Heart right ventricle (tissue), 16 donors: ENCODE data around the gene SPTBN1. TPM values are rescaled to one million over a fixed set of nuclear protein-coding genes. Genes with fewer than 3 reads are reported as not detected.

ENCODE experiments used
- ATAC-seq, 8 donors: fragments of 200-7000 bp; cut with Tn5 transposase; one replicate each; pipeline ENCODE4 v1.9.1; 2020; ENCODE audit warnings: mild to moderate bottlenecking in 8 of 8, moderate library complexity in 8 of 8, moderate number of reproducible peaks in 1 of 8
- DNase-seq, 2 donors: peaks; one replicate each; pipeline ENCODE4 v3.0.0-alpha.2; 2020
- H3K27ac ChIP-seq, 10 donors: fragments of 200-600 bp; sonication (generic) in 2 of 10; one replicate each; pipeline versions ENCODE4 v1.5.0 to v1.8.0; 2020 to 2022; ENCODE audit warnings: mild to moderate bottlenecking in 3 of 10
- H3K27me3 ChIP-seq, 7 donors: fragments of 200-600 bp; one replicate each; pipeline ENCODE4 v1.8.0; 2021 to 2022; ENCODE audit warnings: mild to moderate bottlenecking in 2 of 7
- H3K36me3 ChIP-seq, 9 donors: fragments of 200-600 bp; sonication (generic) in 1 of 9; one replicate each; pipeline versions ENCODE4 v1.5.0 to v1.8.0; 2020 to 2022; ENCODE audit warnings: mild to moderate bottlenecking in 2 of 9
- H3K4me1 ChIP-seq, 9 donors: fragments of 200-600 bp; sonication (generic) in 1 of 9; one replicate each; pipeline versions ENCODE4 v1.5.0 to v1.8.0; 2020 to 2022; ENCODE audit warnings: mild to moderate bottlenecking in 4 of 9
- H3K4me3 ChIP-seq, 10 donors: fragments of 200-600 bp; sonication (generic) in 2 of 10; one replicate each; pipeline versions ENCODE4 v1.5.0 to v1.8.0; 2020 to 2022; ENCODE audit warnings: mild to moderate bottlenecking in 7 of 10, moderate library complexity in 2 of 10
- H3K9me3 ChIP-seq, 11 donors: fragments of 200-600 bp in 10 of 11; sonication (generic) in 2 of 11; one replicate each; pipeline versions ENCODE4 v1.5.0 to v1.8.0; 2013 to 2022; ENCODE audit warnings: mild to moderate bottlenecking in 2 of 11, control low read depth in 1 of 11, moderate library complexity in 1 of 11
- WGBS, 2 donors: extraction: QIAGEN DNeasy Blood & Tissue Kit; methylation state at CpG; one replicate each; pipeline ENCODE4 v1.1.7; 2013; ENCODE audit warnings: inconsistent platforms in 1 of 2; 5-methylcytosine and 5-hydroxymethylcytosine counted together
- intact Hi-C, 10 donors: fragments of 100-400 bp; cut with DNase I; formaldehyde crosslinking; loops; one replicate each; pipeline versions ENCODE4 v1.11.1 to v1.14.2; 2022
- polyA plus RNA-seq, 2 donors: library from polyadenylated mRNA; stranded (reverse); fragments of 200-250 nt; gene quantifications; one replicate each; pipeline ENCODE4 v1.2.3, GENCODE V29; 2013
- total RNA-seq, 10 donors: library from RNA; stranded (reverse); fragmentation: NEBNext Ultra II Directional in 3 of 10; extraction: Animal tissue kit (Norgen Biotek cat#: 25700) in 3 of 10; gene quantifications; one replicate each; pipeline versions ENCODE4 v1.2.1 to v1.2.4, GENCODE V29; 2021 to 2023
- TF ChIP-seq, protein P1 (sequence below), 9 donors: fragments of 200-600 bp; sonication (generic) in 2 of 9; IDR thresholded peaks; one replicate each; pipeline versions ENCODE4 v1.5.0 to v1.8.0; 2021 to 2022; ENCODE audit warnings: antibody characterized with exemption in 9 of 9, mild to moderate bottlenecking in 5 of 9, moderate library complexity in 1 of 9
- donor health status: Arrhythmogenic right ventricular cardiomyopathy.
- donor health status: ischemic (EF 13 %, LVEDD 7.1; RV severe dilation, severe dysfunction).
- donor health status: healthy with polysubstance abuse.
- donor health status: DM: no; HTN: yes; CAD: no.
- donor health status: DM: no; HTN: no; CAD: no.
- donor health status: ischemic (EF 25% LVEDD 6.9; RV normal size, moderate dysfunction).
- donor health status: ischemic (EF 25% LVEDD 5.7; RV mildly dilated, moderate dysfunction).
- donor health status: healthy.
- donor health status: DM: yes; HTN: yes; CAD: no.
- donor health status: Ischemic cardiomyopathy.
- donor health status: ischemic (EF 35%, LVEDD 5.7; RV mildly dilated, moderate dysfunction).
- donor health status: nonischemic (EF 11% LVEDD 7.7; RV severe dilation, severe dysfunction).
- donor health status: DM: yes; HTN: yes; CAD: no.
- donor health status: PGD.
- donor health status: ischemic (EF 29% LVEDD 5.4; RV normal size, mild dysfunction).
- donor health status: nonischemic (EF 23%, LVEDD 6.1; RV moderate dilation, normal function).

The SPTBN1 gene
- total and polyA plus RNA-seq, 12 donors = 91.1 to 643 (median 494) TPM

DNA sequence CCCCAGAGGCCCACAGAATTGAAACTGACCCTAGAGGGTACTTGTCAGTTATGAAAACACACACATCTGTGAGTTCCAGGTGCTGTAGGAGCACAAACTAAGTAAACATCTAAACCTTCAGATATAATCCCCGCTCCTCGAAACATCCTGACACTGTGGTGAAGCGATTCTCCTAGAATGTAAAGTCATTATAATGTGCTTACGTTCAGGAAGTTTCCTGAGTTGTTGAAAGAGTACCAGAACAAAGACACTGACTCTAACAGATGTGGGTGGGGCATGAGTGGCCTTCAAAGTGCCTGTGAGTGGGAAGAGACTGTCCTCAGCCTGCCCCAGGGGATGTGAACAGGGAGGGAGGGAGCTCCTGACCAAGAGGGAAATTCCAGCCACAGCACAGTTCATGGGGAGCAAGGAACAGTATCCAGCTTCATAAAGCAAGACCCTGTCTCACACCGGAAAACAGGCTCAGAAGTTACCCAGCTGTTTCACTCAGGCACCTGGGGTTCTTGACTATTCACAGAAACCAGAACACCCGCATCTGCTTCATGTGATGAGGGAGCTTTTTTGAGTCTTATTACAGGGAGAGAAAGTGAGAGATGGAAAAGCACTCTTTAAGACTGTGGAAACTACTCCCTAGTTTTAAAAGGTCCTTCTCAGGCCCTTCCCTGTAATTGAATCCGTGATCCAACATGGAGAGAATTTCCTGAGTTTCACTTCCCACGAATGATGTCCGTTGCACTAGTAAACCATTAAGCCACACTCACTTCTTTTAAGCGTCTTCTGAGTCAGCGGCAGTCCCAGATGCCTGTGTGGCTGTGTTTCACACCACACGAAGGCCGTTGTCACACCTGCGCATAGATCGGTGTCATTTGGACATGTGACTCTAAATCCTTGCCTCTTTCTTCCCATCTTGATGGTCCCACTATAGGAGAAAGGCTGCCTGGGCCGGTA lies 178.7 kb downstream of the SPTBN1 start:
- Histone ChIP-seq H3K9me3 (no peaks in the 10 kb centered on the region), H3K27me3 (no peaks in the 10 kb centered on the region), H3K27ac (peak overlapping the region; percentile 62 to 95 (median 88)), H3K36me3 (peaks cover under 1 to 97% (median 59%) of the 10 kb centered on the region in 9 donors), H3K4me3 (peak overlapping the region in 4 of 10 donors; percentile 2 to 32 (median 12)), H3K4me1 (peaks cover 65 to 100% (median 100%) of the 10 kb centered on the region in 9 donors)
- DNase-seq (peak; percentile 59 to 86), ATAC-seq (peak; percentile 72 to 87 (median 84))
- intact Hi-C loops = loop anchor here in 7 of 10 donors (5.0 to 10.0 kb wide), 9 partner anchors 37 to 430 kb away; no protein-coding TSS in a partner anchor
- WGBS, 2 donors = 32 to 40% methylated on average over 16 of the region's 16 CpGs
- TF ChIP-seq, protein P1, sequence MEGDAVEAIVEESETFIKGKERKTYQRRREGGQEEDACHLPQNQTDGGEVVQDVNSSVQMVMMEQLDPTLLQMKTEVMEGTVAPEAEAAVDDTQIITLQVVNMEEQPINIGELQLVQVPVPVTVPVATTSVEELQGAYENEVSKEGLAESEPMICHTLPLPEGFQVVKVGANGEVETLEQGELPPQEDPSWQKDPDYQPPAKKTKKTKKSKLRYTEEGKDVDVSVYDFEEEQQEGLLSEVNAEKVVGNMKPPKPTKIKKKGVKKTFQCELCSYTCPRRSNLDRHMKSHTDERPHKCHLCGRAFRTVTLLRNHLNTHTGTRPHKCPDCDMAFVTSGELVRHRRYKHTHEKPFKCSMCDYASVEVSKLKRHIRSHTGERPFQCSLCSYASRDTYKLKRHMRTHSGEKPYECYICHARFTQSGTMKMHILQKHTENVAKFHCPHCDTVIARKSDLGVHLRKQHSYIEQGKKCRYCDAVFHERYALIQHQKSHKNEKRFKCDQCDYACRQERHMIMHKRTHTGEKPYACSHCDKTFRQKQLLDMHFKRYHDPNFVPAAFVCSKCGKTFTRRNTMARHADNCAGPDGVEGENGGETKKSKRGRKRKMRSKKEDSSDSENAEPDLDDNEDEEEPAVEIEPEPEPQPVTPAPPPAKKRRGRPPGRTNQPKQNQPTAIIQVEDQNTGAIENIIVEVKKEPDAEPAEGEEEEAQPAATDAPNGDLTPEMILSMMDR (IDR thresholded peaks at IDR 0.05) = no peak

DNA sequence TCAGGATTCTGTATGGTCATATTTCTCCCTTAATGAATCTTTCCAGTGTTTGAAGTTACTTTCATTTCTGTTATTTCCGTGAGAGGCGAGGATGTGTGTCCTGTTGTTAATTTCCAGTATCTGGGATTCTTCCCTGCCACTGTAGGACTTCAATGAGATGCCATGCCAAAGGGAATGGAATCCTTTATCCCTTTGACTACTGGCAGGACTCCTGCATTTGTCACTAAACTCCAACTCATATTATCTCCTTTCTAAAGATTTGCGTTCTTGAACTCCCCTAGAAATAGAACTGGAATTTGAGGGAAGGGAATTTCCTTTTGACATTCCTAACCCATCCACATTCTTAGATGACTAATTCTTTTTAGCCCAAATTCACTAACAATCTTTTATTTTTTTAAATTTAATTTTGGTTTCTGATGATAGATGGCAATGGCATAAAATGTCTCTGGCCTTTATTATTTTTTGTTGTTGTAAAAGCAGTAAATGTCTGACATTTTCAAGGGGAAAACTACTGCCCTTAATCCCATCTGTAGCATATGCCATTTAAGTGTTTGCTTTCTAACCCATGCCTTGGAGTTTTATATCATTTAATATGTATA lies 179.5 kb downstream of the SPTBN1 start:
- 9 to 15% methylated on average over 3 of the region's 3 CpGs for WGBS, 2 donors
- TF ChIP-seq, protein P1 (IDR thresholded peaks at IDR 0.05) = no peak
- DNase-seq = no peak
- Histone ChIP-seq H3K9me3 (no peaks in the 10 kb centered on the region), H3K36me3 (peaks cover 0 to 97% (median 54%) of the 10 kb centered on the region in 9 donors), H3K4me3 (peak overlapping the region in 4 of 10 donors; percentile 2 to 32 (median 12)), H3K27ac (peak overlapping the region; percentile 62 to 95 (median 88)), H3K4me1 (peaks cover 59 to 100% (median 97%) of the 10 kb centered on the region in 9 donors), H3K27me3 (no peaks in the 10 kb centered on the region)
- intact Hi-C loops = loop anchor here in 7 of 10 donors (5.0 to 10.0 kb wide), 7 partner anchors 37 to 431 kb away; no protein-coding TSS in a partner anchor
- ATAC-seq = peak in 4 of 8 donors; percentile 10 to 18 (median 14)

GRCh38 chr2:54636415-54637139 lies 180.4 kb downstream of the SPTBN1 start:
- intact Hi-C loops = loop anchor here in 7 of 10 donors (5.0 to 10.0 kb wide), 7 partner anchors 36 to 432 kb away; no protein-coding TSS in a partner anchor
- TF ChIP-seq, protein P1 (IDR thresholded peaks at IDR 0.05) = no peak
- 40 to 42% methylated on average over 9 of the region's 9 CpGs for WGBS, 2 donors
- Histone ChIP-seq H3K36me3 (peaks cover 0 to 97% (median 45%) of the 10 kb centered on the region in 9 donors), H3K4me3 (no peak overlapping the region), H3K4me1 (peaks cover 53 to 100% (median 97%) of the 10 kb centered on the region in 9 donors), H3K9me3 (no peaks in the 10 kb centered on the region), H3K27ac (peak overlapping the region in 9 of 10 donors; percentile 62 to 95 (median 89)), H3K27me3 (no peaks in the 10 kb centered on the region)
- ATAC-seq (no peak), DNase-seq (no peak)
